DND-41 (cell line): Measurements from ENCODE around the gene HGF.

Experiments used
- ATAC-seq: fragments of 200-7000 bp; cut with Tn5 transposase; 3 replicates; pipeline ENCODE4 v1.9.1; 2021; ENCODE audit warnings: low read depth; ENCODE audit not compliant: insufficient read depth
- DNase-seq: peaks from one replicate; pipeline ENCODE4 v3.0.0-alpha.2; 2020
- H2AFZ ChIP-seq: 2 replicates; pipeline ENCODE4 v1.6.0; 2012; ENCODE audit warnings: low read depth, low read length
- H3K27ac ChIP-seq: 2 replicates; pipeline ENCODE4 v1.5.1; 2012; ENCODE audit warnings: low read length, inconsistent platforms
- H3K27me3 ChIP-seq: fragments of 200-600 bp; sonication (generic); 2 replicates; pipeline ENCODE4 v1.6.0; 2012; ENCODE audit warnings: low read length, mild to moderate bottlenecking, inconsistent platforms; ENCODE audit not compliant: insufficient read depth, poor library complexity
- H3K36me3 ChIP-seq: 2 replicates; pipeline ENCODE4 v1.5.1; 2012; ENCODE audit warnings: low read length, inconsistent platforms; ENCODE audit not compliant: insufficient read depth
- H3K4me1 ChIP-seq: 2 replicates; pipeline ENCODE4 v1.5.1; 2012; ENCODE audit warnings: mild to moderate bottlenecking, low read length; ENCODE audit not compliant: insufficient read depth
- H3K4me2 ChIP-seq: 2 replicates; pipeline ENCODE4 v1.6.0; 2012; ENCODE audit warnings: mild to moderate bottlenecking, moderate library complexity, low read length, inconsistent platforms; ENCODE audit not compliant: insufficient read depth
- H3K4me3 ChIP-seq, 2 experiments: fragments of 200-600 bp in 1 of 2; shearing (Covaris generic) in 1 of 2; 2 replicates each; pipeline ENCODE4 v1.5.1; 2012 to 2016; ENCODE audit warnings: inconsistent platforms in 2 of 2, low read length in 2 of 2, mild to moderate bottlenecking in 2 of 2, low read depth in 1 of 2, moderate library complexity in 1 of 2
- H3K79me2 ChIP-seq: 2 replicates; pipeline ENCODE4 v1.6.0; 2012; ENCODE audit warnings: low read length, inconsistent platforms; ENCODE audit not compliant: insufficient read depth
- H3K9ac ChIP-seq: 2 replicates; pipeline ENCODE4 v1.6.0; 2012; ENCODE audit warnings: low read depth, mild to moderate bottlenecking, inconsistent platforms, low read length, moderate library complexity
- H3K9me3 ChIP-seq: 2 replicates; pipeline ENCODE4 v1.5.1; 2012; ENCODE audit warnings: low read length, moderate library complexity, mild to moderate bottlenecking, inconsistent platforms; ENCODE audit not compliant: insufficient read depth, severe bottlenecking
- H4K20me1 ChIP-seq: 2 replicates; pipeline ENCODE4 v1.6.0; 2012; ENCODE audit warnings: low read length; ENCODE audit not compliant: insufficient read depth
- EZH2 ChIP-seq: IDR thresholded peaks from 3 replicates; pipeline ENCODE4 v1.6.1; 2012; ENCODE audit warnings: borderline replicate concordance, low read depth, mild to moderate bottlenecking, moderate library complexity, low read length, inconsistent platforms; ENCODE audit not compliant: severe bottlenecking
- TF ChIP-seq, protein P1 (sequence below): IDR thresholded peaks from 2 replicates; pipeline ENCODE4 v1.5.1; 2012; ENCODE audit warnings: borderline replicate concordance, low read length, moderate library complexity, mild to moderate bottlenecking; ENCODE audit not compliant: poor library complexity, severe bottlenecking; ENCODE audit errors: extremely low read depth

HGF gene

DNA sequence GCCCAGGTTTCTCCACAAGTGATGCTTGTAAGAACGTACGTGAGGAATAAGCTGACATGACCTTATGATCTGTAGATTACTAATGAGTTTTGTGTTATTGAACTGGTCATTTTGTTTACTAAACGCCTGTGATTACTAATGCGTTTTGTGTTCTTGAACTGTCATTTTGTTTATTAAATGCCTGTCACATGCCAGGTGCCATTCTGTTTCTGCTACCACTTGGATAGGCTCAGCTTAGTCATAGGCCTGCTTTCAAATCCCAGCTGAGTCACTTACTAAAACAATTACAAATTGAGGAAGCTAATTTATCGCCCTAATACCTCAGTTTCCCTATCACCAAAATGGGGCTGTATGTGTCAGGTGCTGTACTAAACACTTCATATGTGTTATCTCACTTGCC is 4.7 kb upstream of the HGF start:
- no peaks in the 10 kb centered on the region for H3K79me2 ChIP-seq
- no peak overlapping the region for H3K4me2 ChIP-seq
- no peak overlapping the region for H2AFZ ChIP-seq
- no peak overlapping the region for H3K27ac ChIP-seq
- no peak overlapping the region for H3K4me3 ChIP-seq
- no peaks in the 10 kb centered on the region for H4K20me1 ChIP-seq
- no peaks in the 10 kb centered on the region for H3K9me3 ChIP-seq
- no peak overlapping the region for H3K9ac ChIP-seq
- ATAC-seq (no peak), DNase-seq (no peak)
- TF ChIP-seq, protein P1, sequence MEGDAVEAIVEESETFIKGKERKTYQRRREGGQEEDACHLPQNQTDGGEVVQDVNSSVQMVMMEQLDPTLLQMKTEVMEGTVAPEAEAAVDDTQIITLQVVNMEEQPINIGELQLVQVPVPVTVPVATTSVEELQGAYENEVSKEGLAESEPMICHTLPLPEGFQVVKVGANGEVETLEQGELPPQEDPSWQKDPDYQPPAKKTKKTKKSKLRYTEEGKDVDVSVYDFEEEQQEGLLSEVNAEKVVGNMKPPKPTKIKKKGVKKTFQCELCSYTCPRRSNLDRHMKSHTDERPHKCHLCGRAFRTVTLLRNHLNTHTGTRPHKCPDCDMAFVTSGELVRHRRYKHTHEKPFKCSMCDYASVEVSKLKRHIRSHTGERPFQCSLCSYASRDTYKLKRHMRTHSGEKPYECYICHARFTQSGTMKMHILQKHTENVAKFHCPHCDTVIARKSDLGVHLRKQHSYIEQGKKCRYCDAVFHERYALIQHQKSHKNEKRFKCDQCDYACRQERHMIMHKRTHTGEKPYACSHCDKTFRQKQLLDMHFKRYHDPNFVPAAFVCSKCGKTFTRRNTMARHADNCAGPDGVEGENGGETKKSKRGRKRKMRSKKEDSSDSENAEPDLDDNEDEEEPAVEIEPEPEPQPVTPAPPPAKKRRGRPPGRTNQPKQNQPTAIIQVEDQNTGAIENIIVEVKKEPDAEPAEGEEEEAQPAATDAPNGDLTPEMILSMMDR: no peak
- TF ChIP-seq EZH2: no peak
- H3K36me3 ChIP-seq: no peaks in the 10 kb centered on the region
- H3K27me3 ChIP-seq: no peaks in the 10 kb centered on the region
- peaks cover 2% of the 10 kb centered on the region; the same call in 1 of the 2 replicates for H3K4me1 ChIP-seq

- Histone ChIP-seq H3K9ac (no peak overlapping the region), H4K20me1 (no peaks in the 10 kb centered on the region), H3K4me3 (no peak overlapping the region), H3K9me3 (no peaks in the 10 kb centered on the region), H3K27me3 (no peaks in the 10 kb centered on the region), H3K36me3 (no peaks in the 10 kb centered on the region), H3K4me1 (no peaks in the 10 kb centered on the region), H2AFZ (no peak overlapping the region), H3K4me2 (no peak overlapping the region), H3K79me2 (no peaks in the 10 kb centered on the region), H3K27ac (no peak overlapping the region)
- TF ChIP-seq, protein P1: no peak
- TF ChIP-seq EZH2: no peak
- ATAC-seq (no peak), DNase-seq (no peak)
Observed at GRCh38 chr7:81770728-81771223, 929 bp upstream of the HGF start.

GRCh38 chr7:81768951-81769778 is 682 bp downstream of the HGF start:
- Histone ChIP-seq H3K36me3 (no peaks in the 10 kb centered on the region), H3K9ac (no peak overlapping the region), H4K20me1 (no peaks in the 10 kb centered on the region), H3K9me3 (no peaks in the 10 kb centered on the region), H3K27me3 (no peaks in the 10 kb centered on the region), H3K4me3 (no peak overlapping the region), H3K4me1 (no peaks in the 10 kb centered on the region), H3K27ac (no peak overlapping the region), H2AFZ (no peak overlapping the region), H3K79me2 (no peaks in the 10 kb centered on the region), H3K4me2 (no peak overlapping the region)
- ATAC-seq (no peak), DNase-seq (no peak)
- no peak for TF ChIP-seq EZH2
- TF ChIP-seq, protein P1: no peak
